ENCODE data around the gene PDK4.

DNA sequence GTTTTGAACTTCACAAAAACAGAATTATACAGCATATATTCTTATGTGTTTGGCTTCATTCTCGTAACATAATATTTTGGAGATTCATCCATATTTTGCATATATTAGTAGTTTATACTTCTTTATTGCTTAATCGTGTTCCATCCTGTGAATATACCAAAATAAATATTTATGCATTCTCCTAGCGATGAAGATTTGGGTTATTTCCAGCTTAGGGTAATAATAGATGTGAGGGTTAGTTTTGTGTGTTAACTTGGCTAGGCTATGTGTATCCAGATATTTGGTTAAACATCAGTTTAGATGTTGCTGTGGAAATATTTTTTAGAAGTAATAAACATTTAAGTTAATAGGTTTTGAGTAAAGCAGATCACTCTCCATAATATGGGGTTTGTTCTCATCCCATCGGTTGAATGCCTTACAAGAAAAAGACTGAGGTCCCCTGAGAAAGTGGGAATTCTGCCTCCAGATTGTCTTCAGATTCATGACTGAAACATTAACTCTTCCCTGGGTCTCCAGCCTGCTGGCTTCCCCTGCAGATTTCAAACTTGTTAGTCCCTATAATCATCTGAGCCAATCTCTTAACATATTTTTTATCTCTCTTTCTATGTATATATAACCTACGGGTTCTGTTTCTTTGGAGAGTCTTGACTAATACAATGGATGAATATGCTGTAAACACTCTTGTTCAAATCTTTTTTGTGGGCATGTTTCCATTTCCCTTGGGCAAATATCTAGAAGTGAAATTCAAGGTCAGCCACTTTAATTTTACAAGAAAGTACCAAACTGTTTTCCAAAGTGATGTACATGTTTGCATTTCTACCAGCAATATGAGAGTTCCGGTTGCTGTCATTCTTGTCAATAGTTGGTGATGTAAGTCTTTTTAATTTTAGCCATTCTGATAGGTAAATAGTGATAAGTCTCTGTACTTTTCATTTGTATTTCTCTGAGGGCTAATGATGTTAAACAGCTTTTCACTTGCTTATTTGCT, 48.7 kb downstream of the PDK4 start:
- no peak for TF ChIP-seq EP300 (IDR thresholded peaks at IDR 0.05; ENCODE audit: borderline replicate concordance in 1 of 2, control insufficient read depth in 1 of 2, low read depth in 2 of 2, low read length in 2 of 2)
- TF ChIP-seq IRF3 (IDR thresholded peaks at IDR 0.05) = no peak
- TF ChIP-seq, protein P1, sequence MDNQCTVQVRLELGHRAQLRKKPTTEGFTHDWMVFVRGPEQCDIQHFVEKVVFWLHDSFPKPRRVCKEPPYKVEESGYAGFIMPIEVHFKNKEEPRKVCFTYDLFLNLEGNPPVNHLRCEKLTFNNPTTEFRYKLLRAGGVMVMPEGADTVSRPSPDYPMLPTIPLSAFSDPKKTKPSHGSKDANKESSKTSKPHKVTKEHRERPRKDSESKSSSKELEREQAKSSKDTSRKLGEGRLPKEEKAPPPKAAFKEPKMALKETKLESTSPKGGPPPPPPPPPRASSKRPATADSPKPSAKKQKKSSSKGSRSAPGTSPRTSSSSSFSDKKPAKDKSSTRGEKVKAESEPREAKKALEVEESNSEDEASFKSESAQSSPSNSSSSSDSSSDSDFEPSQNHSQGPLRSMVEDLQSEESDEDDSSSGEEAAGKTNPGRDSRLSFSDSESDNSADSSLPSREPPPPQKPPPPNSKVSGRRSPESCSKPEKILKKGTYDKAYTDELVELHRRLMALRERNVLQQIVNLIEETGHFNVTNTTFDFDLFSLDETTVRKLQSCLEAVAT (IDR thresholded peaks at IDR 0.05) = no peak
- TF ChIP-seq SPI1 (IDR thresholded peaks at IDR 0.05; ENCODE audit: borderline replicate concordance, insufficient read depth, low read depth, low read length) = no peak
- no peak for TF ChIP-seq EZH2 (IDR thresholded peaks at IDR 0.05; ENCODE audit: borderline replicate concordance, control insufficient read depth, low read depth, low read length)
- no peak for TF ChIP-seq CBX5 (IDR thresholded peaks at IDR 0.05; ENCODE audit: low read depth)
- TF ChIP-seq REST (IDR thresholded peaks at IDR 0.05; ENCODE audit: low read depth, low read length) = no peak
- no peak for TF ChIP-seq HCFC1 (IDR thresholded peaks at IDR 0.05; ENCODE audit: low read length)
- TF ChIP-seq, protein P2, sequence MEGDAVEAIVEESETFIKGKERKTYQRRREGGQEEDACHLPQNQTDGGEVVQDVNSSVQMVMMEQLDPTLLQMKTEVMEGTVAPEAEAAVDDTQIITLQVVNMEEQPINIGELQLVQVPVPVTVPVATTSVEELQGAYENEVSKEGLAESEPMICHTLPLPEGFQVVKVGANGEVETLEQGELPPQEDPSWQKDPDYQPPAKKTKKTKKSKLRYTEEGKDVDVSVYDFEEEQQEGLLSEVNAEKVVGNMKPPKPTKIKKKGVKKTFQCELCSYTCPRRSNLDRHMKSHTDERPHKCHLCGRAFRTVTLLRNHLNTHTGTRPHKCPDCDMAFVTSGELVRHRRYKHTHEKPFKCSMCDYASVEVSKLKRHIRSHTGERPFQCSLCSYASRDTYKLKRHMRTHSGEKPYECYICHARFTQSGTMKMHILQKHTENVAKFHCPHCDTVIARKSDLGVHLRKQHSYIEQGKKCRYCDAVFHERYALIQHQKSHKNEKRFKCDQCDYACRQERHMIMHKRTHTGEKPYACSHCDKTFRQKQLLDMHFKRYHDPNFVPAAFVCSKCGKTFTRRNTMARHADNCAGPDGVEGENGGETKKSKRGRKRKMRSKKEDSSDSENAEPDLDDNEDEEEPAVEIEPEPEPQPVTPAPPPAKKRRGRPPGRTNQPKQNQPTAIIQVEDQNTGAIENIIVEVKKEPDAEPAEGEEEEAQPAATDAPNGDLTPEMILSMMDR (IDR thresholded peaks at IDR 0.05 in 2 of 3, conservative IDR thresholded peaks at IDR 0.05 in 1 of 3; ENCODE audit: control insufficient read depth in 2 of 3, extremely low read depth in 1 of 3, insufficient read depth in 1 of 3, low read depth in 3 of 3, low read length in 3 of 3) = no peak
- no peak for TF ChIP-seq ZNF207 (IDR thresholded peaks at IDR 0.05; ENCODE audit: borderline replicate concordance)
- TF ChIP-seq TCF12 (IDR thresholded peaks at IDR 0.05; ENCODE audit: low read depth, low read length) = no peak
- TF ChIP-seq TCF7 (IDR thresholded peaks at IDR 0.05; ENCODE audit: borderline replicate concordance) = no peak
- TF ChIP-seq SREBF2 (IDR thresholded peaks at IDR 0.05; ENCODE audit: low read length) = no peak

Measured in GM12878 (cell line).